HG02623 (cell line): ENCODE data around the gene PLCH2.

Experiments used
- ATAC-seq: cut with Tn5 transposase; IDR thresholded peaks from one replicate; pipeline ENCODE4 v1.9.1; 2021; ENCODE audit warnings: moderate library complexity; ENCODE audit not compliant: unreplicated experiment

PLCH2 gene

GRCh38 chr1:2510366-2511155, 34.5 kb downstream of the PLCH2 start:
- ATAC-seq = no peak

GRCh38 chr1:2512862-2513421, 36.9 kb downstream of the PLCH2 start:
- ATAC-seq = no peak

- no peak for ATAC-seq
These were observed 38.0 kb downstream of the PLCH2 start for GRCh38 chr1:2513939-2514652.

- no peak for ATAC-seq
These were observed 39.0 kb downstream of the PLCH2 start for GRCh38 chr1:2514863-2515762.

DNA sequence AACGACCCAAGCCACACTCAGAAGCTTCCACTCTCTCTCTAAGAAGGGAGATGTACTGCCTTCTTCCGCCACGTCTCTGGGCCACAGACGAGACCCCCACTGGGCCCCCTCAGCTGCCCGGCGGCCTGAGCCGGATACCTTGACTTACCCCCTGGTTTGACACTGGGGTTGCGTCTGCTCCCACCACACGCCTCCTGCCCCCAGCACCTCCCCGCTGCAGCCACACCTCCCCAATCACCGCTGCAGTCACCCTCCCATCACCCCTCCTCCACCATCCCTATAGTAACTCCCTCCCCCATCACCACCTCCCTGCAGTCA, 39.6 kb downstream of the PLCH2 start:
- no peak for ATAC-seq

GRCh38 chr1:2516124-2516523, 40.0 kb downstream of the PLCH2 start:
- no peak for ATAC-seq

GRCh38 chr1:2516946-2517345, 40.9 kb downstream of the PLCH2 start:
- ATAC-seq = no peak

- no peak for ATAC-seq
These were observed 41.9 kb downstream of the PLCH2 start for GRCh38 chr1:2517966-2518365.

DNA sequence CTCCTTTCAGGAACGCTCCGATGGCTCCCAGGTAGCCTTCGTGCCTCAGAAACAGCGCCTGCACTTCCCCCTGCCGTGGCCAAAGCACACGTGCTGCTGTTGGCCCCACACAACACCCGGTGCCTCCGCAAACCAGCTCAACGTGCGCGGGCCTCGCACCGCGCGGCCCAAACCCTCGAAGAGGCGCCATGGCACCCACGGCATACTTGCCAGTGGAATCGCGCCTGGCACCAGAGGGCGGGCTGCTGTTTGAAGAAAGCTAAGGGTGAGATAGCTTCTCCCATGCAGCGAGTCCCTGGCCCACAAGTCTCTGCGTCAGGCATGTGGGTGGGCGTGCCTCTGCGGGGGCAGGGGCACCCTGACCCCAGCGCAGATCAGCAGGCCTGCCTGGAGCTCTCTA, 42.4 kb downstream of the PLCH2 start:
- no peak for ATAC-seq

DNA sequence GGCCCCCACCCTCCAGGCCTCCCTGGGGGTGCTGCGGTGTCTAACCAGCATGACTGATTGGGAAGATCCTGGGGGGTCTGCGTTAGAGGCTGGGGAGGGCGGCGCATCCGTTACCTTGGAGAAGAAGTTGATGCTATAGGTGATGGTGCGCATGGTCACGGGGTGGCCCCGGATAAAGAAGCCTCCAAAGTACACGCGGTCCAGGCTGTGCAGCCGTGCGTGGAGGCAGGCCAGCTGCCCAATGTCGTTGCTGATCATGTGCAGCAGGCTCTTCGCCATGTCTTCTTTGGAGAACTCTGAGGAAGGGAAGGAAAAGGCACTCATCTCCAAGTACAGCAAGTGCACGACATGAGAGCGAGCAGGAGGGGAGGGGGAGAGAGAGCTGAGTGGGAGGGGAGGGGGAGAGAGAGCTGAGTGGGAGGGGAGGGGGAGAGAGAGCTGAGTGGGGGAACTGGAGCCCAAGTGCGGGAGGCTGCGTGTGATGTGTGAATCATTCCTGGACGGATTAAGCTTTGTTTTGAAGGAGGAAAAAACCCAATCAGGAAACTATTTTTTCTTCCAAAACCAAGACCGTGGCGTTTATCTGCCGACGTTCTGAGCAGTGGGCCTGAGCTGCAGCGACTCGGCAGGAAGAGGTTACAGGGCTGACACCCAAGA, 43.1 kb downstream of the PLCH2 start:
- no peak for ATAC-seq

- ATAC-seq = no peak
These were observed 43.6 kb downstream of the PLCH2 start for GRCh38 chr1:2519729-2520128.

DNA sequence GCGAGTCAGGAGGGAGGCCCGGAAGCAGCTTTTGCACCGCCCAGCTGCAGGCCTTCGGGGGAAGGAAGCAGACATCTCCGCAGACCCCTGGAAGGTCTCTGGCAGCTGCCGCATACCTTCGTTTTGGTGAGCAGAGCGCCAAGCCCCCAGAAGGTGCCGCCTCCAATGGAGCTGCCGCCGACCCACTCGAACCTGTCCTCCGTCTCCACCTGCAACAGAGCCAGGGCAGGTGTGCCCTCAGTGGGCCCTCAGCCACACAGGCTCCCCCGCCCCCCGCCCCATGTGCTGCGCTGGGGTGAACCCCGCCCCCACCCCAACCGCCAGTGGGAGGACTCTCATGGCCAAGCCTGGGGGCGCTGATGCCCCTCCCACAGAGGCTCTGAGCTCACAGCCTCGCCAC, 44.1 kb downstream of the PLCH2 start:
- ATAC-seq = no peak

DNA sequence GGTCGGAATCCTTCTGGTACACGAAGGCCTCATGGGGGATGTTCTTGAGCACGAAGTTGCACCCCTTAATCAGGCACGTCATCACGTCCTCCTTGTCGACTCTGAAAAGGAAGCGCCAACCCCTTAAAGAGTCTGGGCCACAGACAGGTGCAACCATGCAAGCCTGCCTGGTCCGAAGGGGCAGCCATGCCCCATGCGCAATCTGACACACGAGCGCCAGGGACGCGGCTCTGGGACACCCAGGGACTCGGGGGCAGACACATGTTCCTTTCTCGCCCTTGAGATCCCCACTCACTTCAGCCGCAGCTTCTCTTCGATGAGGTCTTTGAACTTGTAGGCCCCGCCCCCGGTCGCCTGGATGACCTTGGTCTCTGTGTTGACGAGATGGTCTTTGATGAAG, 44.7 kb downstream of the PLCH2 start:
- ATAC-seq = no peak

- no peak for ATAC-seq
These were observed 46.1 kb downstream of the PLCH2 start for GRCh38 chr1:2522230-2522629.

- no peak for ATAC-seq
These were observed 47.3 kb downstream of the PLCH2 start for GRCh38 chr1:2523191-2523890.

DNA sequence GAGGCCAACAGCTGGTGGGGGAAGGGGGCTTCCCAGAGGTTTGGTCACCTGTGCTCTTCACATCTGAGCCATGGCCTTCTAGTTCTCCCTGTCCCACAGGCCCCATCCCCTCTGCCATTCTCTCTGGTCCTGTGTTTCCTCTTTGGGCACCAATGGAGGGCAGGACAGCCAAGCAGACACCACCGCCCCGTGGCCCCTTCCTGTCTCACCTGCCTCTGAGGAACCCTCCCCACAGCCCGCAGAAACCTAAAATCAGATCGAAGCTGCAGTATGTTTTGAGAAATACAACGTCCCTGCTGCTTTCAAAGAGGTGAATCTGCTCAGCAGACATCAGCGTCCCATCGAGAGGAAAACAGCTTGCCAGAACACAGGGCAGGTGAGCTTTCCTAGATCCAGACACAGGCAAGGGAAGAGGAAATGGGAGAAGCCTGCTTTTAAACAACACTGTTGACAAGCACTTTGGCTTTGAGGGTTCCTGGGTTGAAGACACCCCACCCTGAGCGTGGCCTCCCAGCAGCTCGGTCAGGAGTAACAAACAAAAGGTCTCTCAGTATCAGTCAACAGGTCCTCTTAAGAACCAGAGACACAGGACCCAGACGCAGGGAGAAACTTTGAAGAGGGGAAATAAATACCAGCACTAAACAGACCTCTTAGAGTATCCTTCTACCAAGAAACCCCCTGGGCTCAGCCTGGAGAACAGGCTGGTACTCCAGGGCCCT, 48.0 kb downstream of the PLCH2 start:
- no peak for ATAC-seq

- no peak for ATAC-seq
These were observed 49.5 kb downstream of the PLCH2 start for GRCh38 chr1:2525572-2525919.

DNA sequence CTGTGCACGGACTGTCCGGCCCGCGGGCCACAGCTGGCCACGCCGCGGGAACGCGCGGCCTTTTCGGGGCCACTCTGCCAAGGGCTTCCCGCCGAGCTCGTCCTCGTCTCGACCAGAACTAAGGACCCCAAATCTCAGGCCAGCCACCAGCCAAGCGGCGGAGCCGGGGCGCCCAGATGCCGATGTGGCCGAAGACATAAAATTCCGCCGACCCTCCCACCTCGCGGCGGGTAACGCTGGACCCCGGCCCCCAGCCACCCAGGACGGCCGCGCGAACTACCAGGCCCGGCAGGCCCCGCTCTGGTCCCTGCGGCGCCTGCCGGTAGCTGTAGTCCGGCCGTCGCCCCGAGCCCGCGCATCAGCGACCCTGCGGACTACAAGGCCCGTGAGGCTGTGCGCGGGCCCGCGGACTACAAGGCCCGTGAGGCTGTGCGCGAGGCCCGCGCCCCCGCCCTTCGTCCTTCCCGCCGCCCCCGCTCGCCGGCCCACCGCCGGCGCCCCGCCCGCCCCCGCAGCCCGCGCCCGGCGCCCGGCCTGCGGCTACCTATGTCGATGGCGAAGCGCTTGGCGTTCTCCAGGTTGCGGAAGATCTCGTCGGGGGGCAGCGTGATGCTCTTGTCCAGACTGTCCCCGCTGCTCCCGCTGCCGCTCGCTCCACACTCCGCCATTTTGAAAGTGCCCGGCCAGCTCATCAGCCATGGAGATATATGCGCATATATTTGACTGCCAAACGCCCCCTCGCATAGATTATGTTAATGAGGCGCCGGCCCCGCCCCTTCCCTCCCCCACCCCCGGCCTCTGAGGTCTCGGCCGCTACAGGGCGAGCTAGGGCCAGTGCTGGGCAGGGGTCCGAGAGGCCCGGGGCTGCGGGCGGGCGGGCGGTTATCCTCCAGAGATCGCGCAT, 50.1 kb downstream of the PLCH2 start, which contains the start of gene PANK4:
PANK4 (minus strand) TSS at position 677 of the 904 bp plus-strand sequence; CDS start at position 668, 9 bp downstream.
- ATAC-seq = peak; percentile 78
